ENCODE measurements around the gene CDC42EP4. TPM values are rescaled to one million over a fixed set of nuclear protein-coding genes. Genes with fewer than 3 reads are reported as not detected.

Gene CDC42EP4
- total RNA-seq, 1 donor: 16.3 TPM

DNA sequence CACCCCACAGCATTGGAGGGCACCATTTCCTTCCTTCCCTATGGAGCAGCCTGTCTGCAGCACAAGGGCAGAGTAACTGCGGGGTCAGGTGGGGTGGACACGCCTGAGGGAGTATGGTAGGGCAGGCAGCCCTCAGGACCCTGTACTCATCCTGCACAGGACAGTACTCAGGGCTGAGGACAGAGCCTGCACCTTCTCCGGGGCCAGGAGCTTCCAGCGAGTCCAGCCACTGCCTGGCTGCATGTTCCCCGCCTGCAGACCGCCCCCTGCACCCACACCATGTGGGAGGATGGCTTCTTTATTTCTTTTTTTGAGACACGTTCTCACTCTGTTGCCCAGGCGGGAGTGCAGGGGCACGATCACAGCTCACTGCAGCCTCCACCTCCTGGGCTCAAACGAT, 47.6 kb upstream of the CDC42EP4 start:
- Histone ChIP-seq H3K27ac (ENCODE audit: low read depth, low read length) (no peak overlapping the region), H2AFZ (ENCODE audit: low read length) (no peak overlapping the region), H3K4me2 (ENCODE audit: insufficient read depth, low read length) (no peak overlapping the region), H3K79me2 (ENCODE audit: insufficient read depth, low read length) (no peaks in the 10 kb centered on the region), H3K4me1 (ENCODE audit: insufficient read depth, low read length) (no peaks in the 10 kb centered on the region), H3K36me3 (ENCODE audit: insufficient read depth, low read length) (no peaks in the 10 kb centered on the region), H3K4me3 (ENCODE audit: insufficient read depth, low read length) (no peak overlapping the region), H3K27me3 (ENCODE audit: insufficient read depth, low read length) (peaks cover 6% of the 10 kb centered on the region), H4K20me1 (ENCODE audit: insufficient read depth, low read length) (no peaks in the 10 kb centered on the region), H3K9me3 (ENCODE audit: low read depth, low read length) (no peaks in the 10 kb centered on the region)
- DNase-seq (ENCODE audit: insufficient read length, low spot score, missing footprints): no peak
- TF ChIP-seq, protein P1, sequence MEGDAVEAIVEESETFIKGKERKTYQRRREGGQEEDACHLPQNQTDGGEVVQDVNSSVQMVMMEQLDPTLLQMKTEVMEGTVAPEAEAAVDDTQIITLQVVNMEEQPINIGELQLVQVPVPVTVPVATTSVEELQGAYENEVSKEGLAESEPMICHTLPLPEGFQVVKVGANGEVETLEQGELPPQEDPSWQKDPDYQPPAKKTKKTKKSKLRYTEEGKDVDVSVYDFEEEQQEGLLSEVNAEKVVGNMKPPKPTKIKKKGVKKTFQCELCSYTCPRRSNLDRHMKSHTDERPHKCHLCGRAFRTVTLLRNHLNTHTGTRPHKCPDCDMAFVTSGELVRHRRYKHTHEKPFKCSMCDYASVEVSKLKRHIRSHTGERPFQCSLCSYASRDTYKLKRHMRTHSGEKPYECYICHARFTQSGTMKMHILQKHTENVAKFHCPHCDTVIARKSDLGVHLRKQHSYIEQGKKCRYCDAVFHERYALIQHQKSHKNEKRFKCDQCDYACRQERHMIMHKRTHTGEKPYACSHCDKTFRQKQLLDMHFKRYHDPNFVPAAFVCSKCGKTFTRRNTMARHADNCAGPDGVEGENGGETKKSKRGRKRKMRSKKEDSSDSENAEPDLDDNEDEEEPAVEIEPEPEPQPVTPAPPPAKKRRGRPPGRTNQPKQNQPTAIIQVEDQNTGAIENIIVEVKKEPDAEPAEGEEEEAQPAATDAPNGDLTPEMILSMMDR (IDR thresholded peaks at IDR 0.05; ENCODE audit: extremely low read depth, low read depth, low read length): no peak

DNA sequence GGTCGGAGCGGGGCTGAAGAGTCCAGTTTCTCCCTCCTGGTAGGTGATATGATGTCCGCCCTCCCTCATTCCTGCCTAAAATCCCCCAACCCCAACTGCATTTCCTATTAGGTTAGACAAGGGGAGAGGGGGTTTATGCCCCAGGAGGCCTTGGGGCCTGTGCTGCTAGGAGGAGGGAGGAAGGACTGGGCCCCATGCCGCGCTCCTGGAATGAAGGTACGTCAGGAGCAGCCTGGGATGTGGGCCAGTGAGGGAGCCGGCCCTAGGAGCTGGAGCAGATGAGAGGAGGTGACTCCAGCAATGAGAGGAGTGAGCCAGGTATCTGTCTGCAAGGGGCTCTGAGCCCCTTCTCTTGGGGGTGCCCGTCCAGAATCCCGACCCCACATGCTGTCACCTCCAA, 46.9 kb upstream of the CDC42EP4 start:
- H3K4me1 ChIP-seq (ENCODE audit: insufficient read depth, low read length): no peaks in the 10 kb centered on the region
- H3K36me3 ChIP-seq (ENCODE audit: insufficient read depth, low read length): no peaks in the 10 kb centered on the region
- no peak overlapping the region for H3K27ac ChIP-seq (ENCODE audit: low read depth, low read length)
- H3K4me3 ChIP-seq (ENCODE audit: insufficient read depth, low read length): no peak overlapping the region
- H3K4me2 ChIP-seq (ENCODE audit: insufficient read depth, low read length): no peak overlapping the region
- no peaks in the 10 kb centered on the region for H3K9me3 ChIP-seq (ENCODE audit: low read depth, low read length)
- peaks cover 6% of the 10 kb centered on the region for H3K27me3 ChIP-seq (ENCODE audit: insufficient read depth, low read length)
- H2AFZ ChIP-seq (ENCODE audit: low read length): no peak overlapping the region
- H3K79me2 ChIP-seq (ENCODE audit: insufficient read depth, low read length): no peaks in the 10 kb centered on the region
- no peaks in the 10 kb centered on the region for H4K20me1 ChIP-seq (ENCODE audit: insufficient read depth, low read length)
- DNase-seq (ENCODE audit: insufficient read length, low spot score, missing footprints): no peak
- TF ChIP-seq, protein P1 (IDR thresholded peaks at IDR 0.05; ENCODE audit: extremely low read depth, low read depth, low read length): no peak

DNA sequence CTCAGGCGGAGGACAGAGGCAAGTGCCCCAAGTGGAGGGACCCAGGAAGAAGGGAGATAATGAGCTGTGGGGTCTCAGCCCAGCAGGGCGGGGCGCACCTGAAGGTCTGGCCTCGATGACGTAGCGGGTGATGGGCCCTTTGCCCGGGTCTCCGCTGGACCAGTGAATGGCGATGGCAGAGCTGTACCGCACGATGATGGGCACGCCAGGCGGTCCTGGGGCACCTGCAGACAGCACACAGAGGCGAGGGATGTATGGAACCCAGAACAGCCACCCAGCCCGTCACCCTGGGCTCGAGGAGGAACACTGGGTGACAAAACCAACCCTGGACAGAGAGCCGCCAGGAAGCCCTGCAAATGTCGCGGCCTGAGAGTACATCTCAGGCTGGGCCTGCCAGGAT, 46.2 kb upstream of the CDC42EP4 start:
- Histone ChIP-seq H3K4me3 (ENCODE audit: insufficient read depth, low read length) (no peak overlapping the region), H2AFZ (ENCODE audit: low read length) (no peak overlapping the region), H3K27ac (ENCODE audit: low read depth, low read length) (no peak overlapping the region), H3K36me3 (ENCODE audit: insufficient read depth, low read length) (no peaks in the 10 kb centered on the region), H4K20me1 (ENCODE audit: insufficient read depth, low read length) (no peaks in the 10 kb centered on the region), H3K9me3 (ENCODE audit: low read depth, low read length) (no peaks in the 10 kb centered on the region), H3K79me2 (ENCODE audit: insufficient read depth, low read length) (no peaks in the 10 kb centered on the region), H3K4me1 (ENCODE audit: insufficient read depth, low read length) (no peaks in the 10 kb centered on the region), H3K4me2 (ENCODE audit: insufficient read depth, low read length) (no peak overlapping the region), H3K27me3 (ENCODE audit: insufficient read depth, low read length) (peaks cover 6% of the 10 kb centered on the region)
- no peak for DNase-seq (ENCODE audit: insufficient read length, low spot score, missing footprints)
- TF ChIP-seq, protein P1 (IDR thresholded peaks at IDR 0.05; ENCODE audit: extremely low read depth, low read depth, low read length): no peak

DNA sequence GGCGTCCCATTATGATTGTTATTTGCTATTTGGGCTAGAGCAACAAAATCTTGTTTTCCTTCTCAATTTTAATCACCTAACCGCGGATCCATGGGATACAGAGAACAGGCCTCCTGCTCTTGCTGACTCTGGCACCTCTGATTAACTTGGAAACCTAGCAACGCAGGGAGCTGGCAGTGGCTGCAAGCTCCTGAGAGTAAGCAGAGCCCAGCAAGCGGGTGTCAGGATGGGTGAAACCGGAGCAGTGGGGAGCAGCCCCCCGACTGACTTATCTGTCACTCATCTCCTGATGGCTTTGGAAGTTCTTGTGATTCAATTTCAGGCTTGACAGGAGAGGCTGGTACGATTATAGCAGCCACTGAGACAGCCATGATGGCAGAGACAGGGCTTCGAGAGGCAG, 45.5 kb upstream of the CDC42EP4 start:
- Histone ChIP-seq H3K4me1 (ENCODE audit: insufficient read depth, low read length) (no peaks in the 10 kb centered on the region), H3K9me3 (ENCODE audit: low read depth, low read length) (no peaks in the 10 kb centered on the region), H3K79me2 (ENCODE audit: insufficient read depth, low read length) (no peaks in the 10 kb centered on the region), H3K36me3 (ENCODE audit: insufficient read depth, low read length) (no peaks in the 10 kb centered on the region), H4K20me1 (ENCODE audit: insufficient read depth, low read length) (no peaks in the 10 kb centered on the region), H3K4me3 (ENCODE audit: insufficient read depth, low read length) (no peak overlapping the region), H3K27me3 (ENCODE audit: insufficient read depth, low read length) (peaks cover 6% of the 10 kb centered on the region), H3K27ac (ENCODE audit: low read depth, low read length) (no peak overlapping the region), H3K4me2 (ENCODE audit: insufficient read depth, low read length) (no peak overlapping the region), H2AFZ (ENCODE audit: low read length) (no peak overlapping the region)
- DNase-seq (ENCODE audit: insufficient read length, low spot score, missing footprints): no peak
- TF ChIP-seq, protein P1 (IDR thresholded peaks at IDR 0.05; ENCODE audit: extremely low read depth, low read depth, low read length): no peak
